Stimulated activated CD4-positive, alpha-beta T cell treated with anti-CD3 and anti-CD28 coated beads, Interleukin-12 subunit alpha, Interleukin-12 subunit beta, amount 100 ng/mL, for 24 hours (primary cell): ENCODE results near the gene ENO1.
"Not testable (repeated sequence)": the region's sequence is repeated elsewhere in the genome, so short reads cannot be mapped to it uniquely, and the experiment has no call there.

Experiments used
- DNase-seq, 2 experiments: peaks; one replicate each; pipeline ENCODE4 v3.0.0-alpha.2; 2020; ENCODE audit warnings: low read depth in 2 of 2

The ENO1 gene

DNA sequence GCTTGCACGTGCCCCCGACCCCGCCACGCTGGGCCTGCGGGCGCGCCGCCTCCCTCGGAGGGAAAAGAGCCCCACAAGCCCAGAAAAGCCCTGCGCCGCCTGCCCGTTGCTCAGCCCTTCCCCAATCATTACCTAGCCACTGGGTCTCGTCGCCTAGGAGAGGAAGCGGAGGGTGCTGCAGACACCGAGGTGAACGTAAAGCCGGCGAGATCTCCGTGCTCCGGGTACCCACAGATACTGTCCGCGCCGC, at the start of gene ENO1:
Gene ENO1 (minus strand): TSS at position 239 of the 250 bp plus-strand sequence. CDS start 3,778 bp downstream, outside the sequence.
- DNase-seq = peak in 1 of 2 experiments; percentile 41

- no peak for DNase-seq
Measured at GRCh38 chr1:8926707-8927694, 48.5 kb upstream of the ENO1 start.

- DNase-seq = no peak
Measured at GRCh38 chr1:8925960-8926359, 47.5 kb upstream of the ENO1 start.

GRCh38 chr1:8925406-8925805, 46.9 kb upstream of the ENO1 start:
- DNase-seq = no peak

- no peak for DNase-seq
Measured at GRCh38 chr1:8922962-8923361, 44.5 kb upstream of the ENO1 start.

- DNase-seq = not testable (repeated sequence)
Measured at GRCh38 chr1:8917536-8917935, 39.0 kb upstream of the ENO1 start.

DNA sequence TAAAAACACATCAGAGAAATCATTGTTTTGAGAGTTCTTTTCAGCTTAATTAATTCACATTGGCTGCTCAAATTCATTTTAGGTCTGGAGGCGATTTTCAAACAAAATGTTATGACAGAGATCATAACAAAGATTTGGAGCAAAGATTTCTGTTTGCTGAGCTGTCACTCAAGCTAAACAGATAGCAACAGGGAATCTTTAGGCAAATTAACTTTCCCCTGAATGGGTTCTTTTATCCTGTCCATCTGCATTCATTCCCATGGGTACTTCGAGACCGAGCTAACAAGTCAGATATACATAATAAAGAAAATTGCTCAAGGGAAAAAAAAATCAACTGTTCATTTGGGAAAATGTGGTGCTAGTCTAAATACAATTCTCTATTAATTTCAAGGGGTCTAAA, 37.0 kb upstream of the ENO1 start:
- DNase-seq = no peak

DNA sequence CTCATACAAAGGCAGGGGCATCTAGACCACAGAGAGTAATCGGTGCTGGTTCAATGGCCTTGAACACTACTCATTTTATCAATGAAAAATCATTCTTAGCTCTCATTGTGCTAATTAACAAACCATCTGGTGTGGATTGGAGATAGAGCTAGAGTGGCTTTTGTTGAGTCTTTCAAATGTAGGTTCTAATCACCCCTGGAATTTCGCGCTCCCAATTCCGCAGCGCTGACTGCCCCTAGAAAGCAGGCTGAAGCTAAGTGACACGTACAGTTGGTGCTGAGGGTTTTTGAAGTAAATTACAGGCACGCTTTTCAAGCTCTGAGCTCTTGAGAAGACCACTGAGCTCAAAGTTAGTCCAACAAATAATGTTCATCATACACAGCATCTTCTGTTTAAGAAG, 36.0 kb upstream of the ENO1 start:
- no peak for DNase-seq

- no peak for DNase-seq
Measured at GRCh38 chr1:8913457-8913856, 35.0 kb upstream of the ENO1 start.

DNA sequence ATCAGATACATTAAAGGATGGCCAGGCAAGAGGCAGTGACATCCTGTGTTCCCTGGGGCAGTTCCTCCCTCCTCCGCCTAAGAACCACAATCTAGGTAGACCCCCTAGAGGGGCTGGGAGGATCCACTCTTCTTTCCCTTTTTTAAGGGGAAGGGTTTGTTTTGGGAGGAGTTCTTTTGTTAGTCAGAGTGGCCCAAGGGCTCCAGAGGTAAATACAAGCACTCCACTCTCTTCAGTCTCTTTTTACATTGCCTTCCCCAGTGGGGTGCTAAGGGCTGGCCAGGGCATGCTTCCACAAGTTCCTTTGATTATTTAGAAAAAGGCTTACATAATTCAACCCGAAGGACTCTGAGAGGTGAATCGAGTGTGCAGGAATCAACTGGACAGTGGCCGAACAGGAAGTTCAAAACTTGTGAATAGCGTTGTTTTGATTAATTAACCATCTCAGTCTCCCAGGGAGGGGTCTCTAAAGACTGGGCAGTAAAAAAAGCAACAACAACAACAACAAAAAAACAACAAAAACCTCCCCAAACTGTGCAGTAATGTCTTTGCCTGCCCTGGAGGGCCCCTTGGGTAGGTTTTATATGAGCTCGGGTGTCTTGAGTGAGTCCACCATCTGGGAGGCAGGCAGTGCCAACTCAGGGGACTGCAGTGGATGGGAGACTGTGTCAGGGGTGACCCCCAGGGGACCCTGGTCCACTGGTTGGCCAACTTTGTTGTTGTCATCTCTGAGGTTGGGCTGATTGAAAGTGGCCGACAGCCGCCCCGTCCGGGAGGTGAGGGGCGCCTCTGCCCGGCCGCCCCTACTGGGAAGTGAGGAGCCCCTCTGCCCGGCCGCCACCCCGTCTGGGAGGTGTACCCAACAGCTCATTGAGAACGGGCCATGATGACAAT, 33.2 kb upstream of the ENO1 start:
- DNase-seq = no peak

- no peak for DNase-seq
Measured at GRCh38 chr1:8910914-8911313, 32.4 kb upstream of the ENO1 start.

- no peak for DNase-seq
Measured at GRCh38 chr1:8910331-8910730, 31.8 kb upstream of the ENO1 start.

- no peak for DNase-seq
Measured at GRCh38 chr1:8908388-8909151, 30.1 kb upstream of the ENO1 start.

DNA sequence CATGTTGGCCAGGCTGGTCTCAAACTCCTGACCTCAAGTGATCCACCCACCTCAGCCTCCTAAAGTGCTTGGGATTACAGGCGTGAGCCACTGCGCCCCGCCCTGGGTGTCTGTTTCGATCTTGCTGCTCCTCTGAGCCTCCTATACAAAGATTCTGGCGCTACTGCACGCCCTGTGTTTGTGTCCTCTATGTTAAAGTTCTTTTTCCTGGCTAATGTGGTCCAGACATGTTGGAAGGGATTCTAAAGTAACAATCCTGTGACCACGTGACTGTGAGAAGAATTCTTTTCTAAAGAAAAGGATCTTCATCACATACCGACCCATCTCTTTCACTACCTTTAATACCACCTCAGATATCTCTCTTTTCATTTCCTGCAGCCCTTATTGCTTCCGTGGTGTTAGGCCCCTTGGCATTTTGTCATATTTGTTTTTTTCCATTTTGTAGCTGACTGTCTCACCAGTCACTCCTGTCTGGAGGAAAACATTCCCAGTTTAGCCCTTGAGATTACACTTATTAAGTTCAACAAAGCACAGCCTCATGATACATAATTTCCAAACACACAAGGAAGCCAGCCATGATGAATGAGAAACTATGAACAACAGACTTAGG, 27.2 kb upstream of the ENO1 start:
- DNase-seq = no peak

DNA sequence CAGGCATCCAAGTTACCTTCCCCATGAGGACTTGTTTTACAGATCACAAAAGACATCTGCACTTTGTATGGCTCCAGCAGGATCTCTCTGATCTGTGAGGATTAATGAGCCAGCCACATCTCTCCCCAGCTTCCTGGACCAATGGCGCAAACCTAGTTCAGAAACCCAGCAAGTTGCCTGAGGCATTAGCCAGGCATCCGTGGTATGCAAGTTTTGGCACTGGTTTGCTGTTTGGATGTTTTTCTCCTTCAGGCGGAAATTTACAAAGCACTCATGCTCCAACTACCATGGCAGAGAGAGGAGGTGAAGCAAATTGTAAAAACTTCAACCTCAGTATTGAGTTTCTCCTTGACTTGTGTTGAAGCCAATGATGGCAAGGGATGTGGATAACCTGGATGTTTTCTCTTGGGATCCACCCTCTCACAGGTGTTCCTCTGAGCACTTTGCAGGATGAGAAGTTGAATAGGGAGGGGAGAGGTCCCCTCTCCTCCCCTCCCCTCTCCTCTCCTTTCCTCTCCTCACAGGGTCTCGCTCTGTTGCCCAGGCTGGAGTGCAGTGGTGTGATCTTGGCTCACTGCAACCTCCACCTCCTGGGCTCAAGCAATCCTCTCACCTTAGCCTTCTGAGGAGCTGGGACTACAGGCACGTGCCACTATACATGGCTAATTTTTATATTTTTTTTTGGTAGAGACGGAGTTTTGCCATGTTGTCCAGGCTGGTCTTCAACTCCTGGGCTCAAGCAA, 25.6 kb upstream of the ENO1 start:
- DNase-seq = no peak

DNA sequence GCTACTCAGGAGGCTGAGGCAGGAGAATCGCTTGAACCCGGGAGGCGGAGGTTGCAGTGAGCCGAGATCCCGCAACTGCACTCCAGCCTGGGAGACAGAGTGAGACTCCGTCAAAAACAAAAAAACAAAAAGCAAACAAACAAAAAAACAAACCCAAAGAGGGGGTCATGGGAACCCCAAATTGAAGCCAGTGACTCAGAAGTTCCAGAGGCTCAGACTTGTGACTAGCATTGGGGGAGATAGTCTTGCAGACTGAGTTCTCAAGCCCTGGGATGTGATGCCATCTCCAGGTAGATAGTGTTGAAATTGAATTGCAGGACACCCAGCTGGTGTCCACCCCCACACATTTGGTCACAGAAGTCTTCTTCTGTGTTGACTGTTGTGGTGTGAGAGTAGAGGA, 24.9 kb upstream of the ENO1 start:
- DNase-seq = no peak

DNA sequence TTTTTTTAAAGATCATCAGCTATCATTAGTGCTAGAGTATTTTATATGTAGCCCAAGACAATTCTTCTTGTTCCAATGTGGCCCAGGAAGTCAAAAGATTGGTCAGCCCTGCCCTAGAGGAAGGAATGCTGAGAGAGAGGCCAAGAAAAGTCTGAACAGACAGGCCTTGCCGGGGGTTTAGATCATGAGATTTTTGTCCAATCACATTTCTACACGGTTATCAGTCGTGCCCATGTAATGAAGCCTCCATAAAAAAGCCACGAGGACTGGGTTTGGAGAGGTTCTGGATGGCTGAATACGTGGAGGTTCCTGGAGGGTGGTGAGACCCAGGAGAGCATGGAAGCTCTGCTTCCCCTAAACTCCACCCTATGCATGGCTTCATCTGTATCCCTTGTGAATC, 24.3 kb upstream of the ENO1 start:
- DNase-seq = no peak

- DNase-seq = not testable (repeated sequence)
Measured at GRCh38 chr1:8900684-8901083, 22.2 kb upstream of the ENO1 start.

DNA sequence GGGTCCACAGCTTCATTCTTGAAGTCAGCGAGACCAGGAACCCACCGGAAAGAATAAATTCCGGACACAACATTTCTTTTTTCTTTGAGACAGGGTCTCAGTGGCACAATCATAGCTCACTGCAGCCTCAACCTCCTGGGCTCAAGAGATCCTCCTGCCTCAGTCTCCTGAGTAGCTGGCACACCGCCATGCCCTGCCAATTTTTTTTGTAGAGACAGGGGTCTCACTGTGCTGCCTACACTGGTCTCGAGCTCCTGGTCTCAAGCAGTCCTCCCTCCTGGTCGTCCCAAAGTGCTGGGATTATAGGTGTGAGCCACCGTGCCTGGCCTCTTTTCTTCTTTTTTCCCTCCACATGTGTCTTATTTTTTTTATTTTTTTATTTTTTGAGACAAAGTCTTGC, 20.6 kb upstream of the ENO1 start:
- DNase-seq = no peak

DNA sequence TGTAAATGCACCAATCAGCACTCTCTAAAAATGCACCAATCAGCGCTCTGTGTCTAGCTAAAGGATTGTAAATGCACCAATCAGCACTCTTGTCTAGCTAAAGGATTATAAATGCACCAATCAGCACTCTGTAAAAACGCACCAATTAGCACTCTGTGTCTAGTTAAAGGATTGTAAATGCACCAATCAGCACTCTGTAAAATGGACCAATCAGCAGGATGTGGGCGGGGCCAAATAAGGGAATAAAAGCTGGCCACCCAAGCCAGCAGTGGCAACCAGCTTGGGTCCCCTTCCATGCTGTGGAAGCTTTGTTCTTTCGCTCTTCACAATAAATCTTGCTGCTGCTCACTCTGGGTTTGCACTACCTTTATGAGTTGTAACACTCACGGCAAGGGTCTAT, 19.9 kb upstream of the ENO1 start:
- not testable (repeated sequence) for DNase-seq

GRCh38 chr1:8897505-8897904, 19.0 kb upstream of the ENO1 start:
- not testable (repeated sequence) for DNase-seq
